ENCODE results near the gene MORN3. TPM values are rescaled to one million over a fixed set of nuclear protein-coding genes. Genes with fewer than 3 reads are reported as not detected.

MORN3 gene
- total and polyA plus RNA-seq, 10 of the 15 experiments (the other 5 are each of a cell fraction or from before 2014, with no cell fraction given): 0.08 to 0.34 (median 0.17) TPM

GRCh38 chr12:121712461-121713256 lies 43.2 kb upstream of the MORN3 start, which contains the start of gene TMEM120B (continued):
- no peak for TF ChIP-seq MEF2B (IDR thresholded peaks at IDR 0.05; ENCODE audit: partially characterized antibody, poor library complexity, severe bottlenecking)
- no peak for TF ChIP-seq EED (IDR thresholded peaks at IDR 0.05; ENCODE audit: low read depth)
- TF ChIP-seq BRCA1 (IDR thresholded peaks at IDR 0.05; ENCODE audit: low read depth, low read length): no peak
- no peak for TF ChIP-seq IKZF2 (IDR thresholded peaks at IDR 0.05)
- no peak for TF ChIP-seq E4F1 (IDR thresholded peaks at IDR 0.05; ENCODE audit: borderline replicate concordance, partially characterized antibody)
- no peak for TF ChIP-seq HCFC1 (IDR thresholded peaks at IDR 0.05; ENCODE audit: low read length)
- peak; percentile 22 to 82; a peak in 3 of 4 replicates for TF ChIP-seq BHLHE40 (IDR thresholded peaks at IDR 0.05; ENCODE audit: borderline replicate concordance in 1 of 2, low read depth in 2 of 2, low read length in 1 of 2)
- TF ChIP-seq PML (IDR thresholded peaks at IDR 0.05; ENCODE audit: low read length): no peak
- TF ChIP-seq NFIC (IDR thresholded peaks at IDR 0.05; ENCODE audit: low read depth, low read length): no peak
- no peak for TF ChIP-seq BCLAF1 (IDR thresholded peaks at IDR 0.05)
- no peak for TF ChIP-seq HDAC6 (IDR thresholded peaks at IDR 0.05; ENCODE audit: unreplicated experiment)
- no peak for TF ChIP-seq ZBTB4 (CRISPR knock-in tag; IDR thresholded peaks at IDR 0.05)
- no peak for TF ChIP-seq EZH2 (IDR thresholded peaks at IDR 0.05; ENCODE audit: borderline replicate concordance, control insufficient read depth, low read depth, low read length)
- 0 out of 2 replicates have a peak, but pooled peaks have one; percentile 19 for TF ChIP-seq RFX5 (IDR thresholded peaks at IDR 0.05; ENCODE audit: low read depth, low read length)
- no peak for TF ChIP-seq MYC (IDR thresholded peaks at IDR 0.05; ENCODE audit: insufficient read depth, insufficient read length, insufficient replicate concordance, low read length, severe bottlenecking)
- TF ChIP-seq HDGF (IDR thresholded peaks at IDR 0.05): no peak
- TF ChIP-seq IKZF1 (conservative IDR thresholded peaks at IDR 0.05): peak; percentile 67
- no peak for TF ChIP-seq BCL11A (IDR thresholded peaks at IDR 0.05; ENCODE audit: low read depth, low read length)
- TF ChIP-seq MEF2A (IDR thresholded peaks at IDR 0.05; ENCODE audit: insufficient read depth, low read depth, low read length): no peak
- no peak for TF ChIP-seq CHD4 (IDR thresholded peaks at IDR 0.05)
- no peak; the same call in 1 of the 2 replicates for TF ChIP-seq MAX (IDR thresholded peaks at IDR 0.05; ENCODE audit: low read depth, low read length)
